Endothelial cell of umbilical vein (primary cell): Measurements from ENCODE around the gene ISOC1. TPM values are rescaled to one million over a fixed set of nuclear protein-coding genes. Genes with fewer than 3 reads are reported as not detected.

Experiments used
- BruUV-seq: library from RNA; stranded (reverse); fragments of 400-500 nt; replicated peaks from 2 replicates; lab custom pipeline; 2021; lab: Mats Ljungman, UMichigan
- CTCF ChIA-PET: fragments of 300-600, 350-600 bp; sonication (Branson Sonifier 250); formaldehyde crosslinking; loops from one replicate; lab custom pipeline; 2021; ENCODE audit warnings: antibody characterized with exemption, inconsistent platforms; lab: Charles Lee
- POLR2A ChIA-PET: fragments of 300-600, 350-600 bp; sonication (Branson Sonifier 250); formaldehyde crosslinking; loops from one replicate; lab custom pipeline; 2021; ENCODE audit warnings: antibody characterized with exemption, inconsistent platforms; lab: Charles Lee
- DNase-seq: peaks from one replicate; pipeline ENCODE4 v3.0.0-alpha.2; 2011; ENCODE audit warnings: low read depth, low spot score
- FAIRE-seq: peaks from 2 replicates; lab custom pipeline; 2011; peaks lifted over from hg19 to GRCh38; lab: Jason Lieb, UNC
- H2AFZ ChIP-seq: 2 replicates; pipeline ENCODE4 v1.6.0; 2012; ENCODE audit warnings: low read depth, low read length, control low read depth, inconsistent platforms
- H3K27ac ChIP-seq: 2 replicates; pipeline ENCODE4 v1.5.1; 2011; ENCODE audit warnings: low read depth, mild to moderate bottlenecking, control low read depth, low read length, moderate library complexity; ENCODE audit not compliant: insufficient read depth
- H3K27me3 ChIP-seq, 2 experiments: 2 replicates each; pipeline versions ENCODE4 v1.6.0 to v1.6.1; 2011; ENCODE audit warnings: low read length in 2 of 2, mixed read lengths in 1 of 2; ENCODE audit not compliant: control insufficient read depth in 2 of 2, insufficient read depth in 2 of 2
- H3K36me3 ChIP-seq, 2 experiments: 2 replicates in 1 of 2; 3 replicates in 1 of 2; pipeline ENCODE4 v1.5.1; 2011; ENCODE audit warnings: low read length in 2 of 2, mild to moderate bottlenecking in 1 of 2, moderate library complexity in 1 of 2; ENCODE audit not compliant: control insufficient read depth in 2 of 2, insufficient read depth in 2 of 2; ENCODE audit errors: extremely low read depth in 1 of 2
- H3K4me1 ChIP-seq: 3 replicates; pipeline ENCODE4 v1.5.1; 2011; ENCODE audit warnings: mild to moderate bottlenecking, low read length; ENCODE audit not compliant: control insufficient read depth, insufficient read depth; ENCODE audit errors: extremely low read depth
- H3K4me2 ChIP-seq: 2 replicates; pipeline ENCODE4 v1.6.1; 2011; ENCODE audit warnings: low read length, control low read depth, mixed read lengths; ENCODE audit not compliant: insufficient read depth
- H3K4me3 ChIP-seq, 3 experiments: fragments of 200-600 bp in 1 of 3; sonication (generic), shearing (Covaris generic) in 1 of 3; replicated peaks in 1 of 3; 2 replicates each; pipeline ENCODE4 v1.5.1; 2011 to 2016; ENCODE audit warnings: control low read depth in 3 of 3, low read length in 3 of 3, mild to moderate bottlenecking in 2 of 3, inconsistent platforms in 1 of 3, low read depth in 1 of 3, moderate library complexity in 1 of 3; ENCODE audit not compliant: insufficient read depth in 1 of 3
- H3K79me2 ChIP-seq: 2 replicates; pipeline ENCODE4 v1.6.0; 2012; ENCODE audit warnings: low read length, inconsistent platforms; ENCODE audit not compliant: control insufficient read depth, insufficient read depth
- H3K9ac ChIP-seq: replicated peaks from 2 replicates; pipeline ENCODE3; 2011; ENCODE audit warnings: low read length, control low read depth; ENCODE audit not compliant: insufficient read depth; ENCODE audit errors: extremely low read depth
- H3K9me1 ChIP-seq: replicated peaks from 3 replicates; pipeline ENCODE4 v1.6.0; 2011; ENCODE audit warnings: mild to moderate bottlenecking, low read length; ENCODE audit not compliant: control insufficient read depth, insufficient read depth; ENCODE audit errors: extremely low read depth
- H3K9me3 ChIP-seq: replicated peaks from 2 replicates; pipeline ENCODE4 v1.5.1; 2012; ENCODE audit warnings: low read length, inconsistent platforms; ENCODE audit not compliant: control insufficient read depth, insufficient read depth
- H4K20me1 ChIP-seq: replicated peaks from 2 replicates; pipeline ENCODE3; 2011; ENCODE audit warnings: mild to moderate bottlenecking, low read length; ENCODE audit not compliant: control insufficient read depth, insufficient read depth; ENCODE audit errors: extremely low read depth
- CTCF ChIP-seq, 2 donors: IDR thresholded peaks; 1 replicate in 1 of 2; 2 replicates in 1 of 2; pipeline ENCODE4 v1.5.1; 2011; ENCODE audit warnings: low read length in 2 of 2, mild to moderate bottlenecking in 2 of 2, moderate library complexity in 2 of 2, control low read depth in 1 of 2, inconsistent platforms in 1 of 2, low read depth in 1 of 2; ENCODE audit not compliant: insufficient read depth in 1 of 2; ENCODE audit errors: extremely low read depth in 1 of 2
- EZH2 ChIP-seq: IDR thresholded peaks from 2 replicates; pipeline ENCODE4 v1.6.1; 2012; ENCODE audit warnings: borderline replicate concordance, low read depth, mild to moderate bottlenecking, moderate library complexity, low read length, inconsistent platforms; ENCODE audit not compliant: severe bottlenecking
- FOS ChIP-seq: IDR thresholded peaks from 2 replicates; pipeline ENCODE4 v1.6.1; 2011; ENCODE audit warnings: mild to moderate bottlenecking, low read length, moderate library complexity, borderline replicate concordance; ENCODE audit not compliant: insufficient read depth
- GATA2 ChIP-seq: IDR thresholded peaks from 2 replicates; pipeline ENCODE4 v1.7.0; 2011; ENCODE audit warnings: low read depth, mild to moderate bottlenecking, moderate library complexity, mixed read lengths, low read length; ENCODE audit not compliant: insufficient read length, insufficient read depth
- JUN ChIP-seq: IDR thresholded peaks from 2 replicates; pipeline ENCODE4 v1.6.1; 2011; ENCODE audit warnings: borderline replicate concordance, low read depth; ENCODE audit not compliant: insufficient read length, insufficient read depth
- MYC ChIP-seq: IDR thresholded peaks from one replicate; pipeline ENCODE4 v1.6.1; 2011; ENCODE audit warnings: mild to moderate bottlenecking, low read depth, low read length
- POLR2A ChIP-seq: IDR thresholded peaks from 2 replicates; pipeline ENCODE4 v1.6.1; 2012; ENCODE audit warnings: low read depth, mild to moderate bottlenecking, control low read depth, low read length
- POLR2AphosphoS5 ChIP-seq: IDR thresholded peaks from 2 replicates; pipeline ENCODE4 v1.6.1; 2012; ENCODE audit warnings: low read depth, mild to moderate bottlenecking, control low read depth, low read length, moderate library complexity; ENCODE audit not compliant: insufficient read depth
- dilution Hi-C: fragments of 300-500 bp; cut with MboI; formaldehyde crosslinking; loops from one replicate; pipeline ENCODE4 v1.15.0; 2019; ENCODE audit warnings: low sequenced_read_pairs; ENCODE audit not compliant: extremely low pct_ligation_motif_present
- intact Hi-C: fragments of 100-400 bp; cut with micrococcal nuclease; formaldehyde crosslinking; loops from one replicate; pipeline ENCODE4 v1.10.0; 2022
- polyA plus RNA-seq, 4 experiments: library from polyadenylated mRNA; depleted of rRNA in 3 of 4; stranded (reverse) in 3 of 4; unstranded in 1 of 4; fragments of >200 nt; gene quantifications; 2 replicates each; pipeline versions ENCODE4 v1.2.1 to v1.2.3, GENCODE V29; 2011 to 2012; ENCODE audit warnings: missing spikeins in 1 of 4
- total RNA-seq: library from RNA; stranded (reverse); gene quantifications from 2 replicates; pipeline ENCODE4 v1.2.3, GENCODE V29; 2021
- TF ChIP-seq, protein P1 (sequence below): IDR thresholded peaks from 2 replicates; pipeline ENCODE4 v1.6.1; 2011; ENCODE audit not compliant: insufficient read depth, insufficient read length

ISOC1 gene
- total and polyA plus RNA-seq, 2 donors (not counting 3 experiments of a cell fraction or from before 2014, with no cell fraction given), result 21.4 to 21.6 TPM

DNA sequence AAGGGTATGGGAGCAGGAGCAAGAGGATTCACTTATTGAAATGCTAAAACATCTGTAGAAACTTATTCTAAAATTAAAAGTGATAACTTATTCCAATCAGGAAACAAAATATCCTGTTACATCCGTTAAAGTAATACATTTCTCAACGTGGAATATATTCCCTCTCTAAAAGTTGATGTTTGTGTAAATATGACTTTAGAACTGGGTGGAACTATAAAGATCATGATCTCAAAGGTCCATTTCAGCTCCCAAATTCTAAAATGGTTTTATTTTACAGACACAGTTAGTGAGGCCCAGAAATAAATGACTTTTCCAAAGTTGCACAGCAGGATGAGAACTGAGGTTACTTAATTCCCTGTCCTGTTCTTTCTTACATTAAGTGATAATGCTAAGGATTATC, 21.1 kb downstream of the ISOC1 start:
- Histone ChIP-seq H3K4me2 (no peak overlapping the region), H4K20me1 (no peaks in the 10 kb centered on the region), H2AFZ (no peak overlapping the region), H3K9ac (no peak overlapping the region), H3K27ac (no peak overlapping the region), H3K27me3 (no peaks in the 10 kb centered on the region), H3K79me2 (no peaks in the 10 kb centered on the region), H3K36me3 (no peaks in the 10 kb centered on the region), H3K4me3 (no peak overlapping the region), H3K9me1 (no peaks in the 10 kb centered on the region), H3K9me3 (no peaks in the 10 kb centered on the region), H3K4me1 (no peaks in the 10 kb centered on the region)
- ChIA-PET CTCF (no interaction called here), POLR2A (no interaction called here)
- TF ChIP-seq POLR2AphosphoS5 (no peak), EZH2 (no peak), FOS (no peak), JUN (no peak), POLR2A (no peak)
- TF ChIP-seq, protein P1, sequence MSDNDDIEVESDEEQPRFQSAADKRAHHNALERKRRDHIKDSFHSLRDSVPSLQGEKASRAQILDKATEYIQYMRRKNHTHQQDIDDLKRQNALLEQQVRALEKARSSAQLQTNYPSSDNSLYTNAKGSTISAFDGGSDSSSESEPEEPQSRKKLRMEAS, result no peak
- intact Hi-C loops, result no loop called here
- FAIRE-seq (no peak), DNase-seq (no peak)
- BruUV-seq, result no TSS peak
- dilution Hi-C loops, result no loop called here

DNA sequence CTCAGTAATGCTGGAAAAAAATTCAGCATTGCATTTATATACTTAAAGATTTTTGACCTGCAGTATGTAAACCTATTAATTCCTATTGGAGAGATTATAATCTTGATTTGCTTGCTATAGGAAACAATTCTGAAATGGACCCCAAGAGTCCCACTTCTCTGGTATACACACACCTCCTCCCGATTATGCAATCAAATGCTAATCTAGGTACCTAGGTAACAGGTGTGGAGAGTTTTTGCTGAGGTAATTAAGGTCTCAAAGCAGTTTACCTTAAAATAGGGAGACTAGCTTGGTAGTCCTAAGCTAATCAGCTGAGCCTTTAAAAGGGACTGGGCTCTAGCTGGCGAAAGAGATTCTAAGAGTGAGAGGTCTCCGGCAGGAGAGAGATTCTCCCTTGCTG, 22.2 kb downstream of the ISOC1 start:
- Histone ChIP-seq H3K79me2 (no peaks in the 10 kb centered on the region), H3K4me3 (no peak overlapping the region), H3K9ac (no peak overlapping the region), H3K27ac (no peak overlapping the region), H2AFZ (no peak overlapping the region), H3K27me3 (no peaks in the 10 kb centered on the region), H3K4me2 (no peak overlapping the region), H3K9me3 (no peaks in the 10 kb centered on the region), H3K4me1 (no peaks in the 10 kb centered on the region), H3K36me3 (no peaks in the 10 kb centered on the region), H3K9me1 (no peaks in the 10 kb centered on the region), H4K20me1 (no peaks in the 10 kb centered on the region)
- TF ChIP-seq POLR2A, result no peak
- TF ChIP-seq MYC, result no peak
- TF ChIP-seq FOS, result no peak
- TF ChIP-seq EZH2, result no peak
- TF ChIP-seq, protein P1, result no peak
- TF ChIP-seq POLR2AphosphoS5, result no peak
- no peak for TF ChIP-seq CTCF (IDR thresholded peaks at IDR 0.05; ENCODE audit: extremely low read depth in 1 of 2, insufficient read depth in 1 of 2, low read depth in 1 of 2, low read length in 2 of 2)
- no peak for TF ChIP-seq JUN
- TF ChIP-seq GATA2, result no peak
- ChIA-PET CTCF (interaction anchor here (0.9 to 2.3 kb wide), 3 partner anchors 10 to 18 kb away, joined by 3 to 5 read pairs (median 3); no protein-coding TSS in a partner anchor), POLR2A (no interaction called here)
- no peak for DNase-seq
- dilution Hi-C loops, result no loop called here
- FAIRE-seq, result no peak
- no TSS peak for BruUV-seq
- intact Hi-C loops, result no loop called here
